Astrocyte of the spinal cord (primary cell): ENCODE data around the gene TMEM203.

Experiments
- DNase-seq: peaks from one replicate; pipeline ENCODE4 v3.0.0; 2011; ENCODE audit warnings: low read depth, low spot score
- H3K4me3 ChIP-seq: 2 replicates; pipeline ENCODE4 v1.5.1; 2011; ENCODE audit warnings: low read depth, mild to moderate bottlenecking, low read length, moderate library complexity
- CTCF ChIP-seq: IDR thresholded peaks from 2 replicates; pipeline ENCODE4 v1.5.1; 2012; ENCODE audit warnings: low read depth, mild to moderate bottlenecking, low read length, inconsistent platforms
- in situ Hi-C: cut with HindIII; loops from 2 replicates; pipeline ENCODE4 v1.10.0; 2017; ENCODE audit warnings: low sequenced_read_pairs

Gene TMEM203

GRCh38 chr9:137182836-137183235, 22.6 kb downstream of the TMEM203 start:
- no peak overlapping the region for H3K4me3 ChIP-seq
- TF ChIP-seq CTCF: no peak
- DNase-seq: no peak
- in situ Hi-C loops: no loop called here

GRCh38 chr9:137181680-137182079, 23.8 kb downstream of the TMEM203 start:
- in situ Hi-C loops: no loop called here
- no peak for DNase-seq
- TF ChIP-seq CTCF: no peak
- H3K4me3 ChIP-seq: no peak overlapping the region

- in situ Hi-C loops: no loop called here
- H3K4me3 ChIP-seq: no peak overlapping the region
- DNase-seq: no peak
- TF ChIP-seq CTCF: no peak
These were observed 25.0 kb downstream of the TMEM203 start for GRCh38 chr9:137180491-137180890.

GRCh38 chr9:137179761-137180160, 25.7 kb downstream of the TMEM203 start:
- H3K4me3 ChIP-seq: no peak overlapping the region
- TF ChIP-seq CTCF: no peak
- in situ Hi-C loops: no loop called here
- no peak for DNase-seq

- no peak for DNase-seq
- TF ChIP-seq CTCF: no peak
- in situ Hi-C loops: no loop called here
- H3K4me3 ChIP-seq: no peak overlapping the region
These were observed 26.4 kb downstream of the TMEM203 start for GRCh38 chr9:137178939-137179630.

- DNase-seq: no peak
- no peak overlapping the region for H3K4me3 ChIP-seq
- in situ Hi-C loops: no loop called here
- TF ChIP-seq CTCF: no peak
These were observed 27.1 kb downstream of the TMEM203 start for GRCh38 chr9:137178201-137178938.
